Bronchial epithelial cell (primary cell): Measurements from ENCODE around the gene PLCG2. TPM values are rescaled to one million over a fixed set of nuclear protein-coding genes. Genes with fewer than 3 reads are reported as not detected.

Experiments
- DNase-seq: peaks from one replicate; pipeline ENCODE4 v3.0.0-alpha.2; 2010; ENCODE audit warnings: low read depth
- FAIRE-seq: peaks from 2 replicates; lab custom pipeline; 2011; peaks lifted over from hg19 to GRCh38; lab: Jason Lieb, UNC
- H3K27me3 ChIP-seq: 2 replicates; pipeline ENCODE4 v1.5.1; 2011; ENCODE audit warnings: low read length; ENCODE audit not compliant: control insufficient read depth, insufficient read depth
- H3K36me3 ChIP-seq: 2 replicates; pipeline ENCODE4 v1.5.1; 2011; ENCODE audit warnings: low read length; ENCODE audit not compliant: control insufficient read depth, insufficient read depth
- H3K4me3 ChIP-seq: 2 replicates; pipeline ENCODE4 v1.5.1; 2011; ENCODE audit warnings: mild to moderate bottlenecking, low read depth, low read length, control low read depth
- total RNA-seq: library from RNA; depleted of rRNA; stranded (reverse); fragments of >200 nt; gene quantifications from 2 replicates; pipeline ENCODE4 v1.2.1, GENCODE V29; 2014
- TF ChIP-seq, protein P1 (sequence below): IDR thresholded peaks from 2 replicates; pipeline ENCODE4 v1.5.1; 2011; ENCODE audit warnings: mild to moderate bottlenecking, moderate library complexity, low read length, control low read depth, inconsistent platforms; ENCODE audit not compliant: insufficient read depth, severe bottlenecking

Gene PLCG2
- total RNA-seq, 1 donor from 2014 or later = 1.8 TPM

- Histone ChIP-seq H3K27me3 (peaks cover 2% of the 10 kb centered on the region), H3K4me3 (no peak overlapping the region), H3K36me3 (no peaks in the 10 kb centered on the region)
- DNase-seq (no peak), FAIRE-seq (no peak)
- TF ChIP-seq, protein P1, sequence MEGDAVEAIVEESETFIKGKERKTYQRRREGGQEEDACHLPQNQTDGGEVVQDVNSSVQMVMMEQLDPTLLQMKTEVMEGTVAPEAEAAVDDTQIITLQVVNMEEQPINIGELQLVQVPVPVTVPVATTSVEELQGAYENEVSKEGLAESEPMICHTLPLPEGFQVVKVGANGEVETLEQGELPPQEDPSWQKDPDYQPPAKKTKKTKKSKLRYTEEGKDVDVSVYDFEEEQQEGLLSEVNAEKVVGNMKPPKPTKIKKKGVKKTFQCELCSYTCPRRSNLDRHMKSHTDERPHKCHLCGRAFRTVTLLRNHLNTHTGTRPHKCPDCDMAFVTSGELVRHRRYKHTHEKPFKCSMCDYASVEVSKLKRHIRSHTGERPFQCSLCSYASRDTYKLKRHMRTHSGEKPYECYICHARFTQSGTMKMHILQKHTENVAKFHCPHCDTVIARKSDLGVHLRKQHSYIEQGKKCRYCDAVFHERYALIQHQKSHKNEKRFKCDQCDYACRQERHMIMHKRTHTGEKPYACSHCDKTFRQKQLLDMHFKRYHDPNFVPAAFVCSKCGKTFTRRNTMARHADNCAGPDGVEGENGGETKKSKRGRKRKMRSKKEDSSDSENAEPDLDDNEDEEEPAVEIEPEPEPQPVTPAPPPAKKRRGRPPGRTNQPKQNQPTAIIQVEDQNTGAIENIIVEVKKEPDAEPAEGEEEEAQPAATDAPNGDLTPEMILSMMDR = no peak
These were observed 31.3 kb downstream of the PLCG2 start for GRCh38 chr16:81810361-81810760.

GRCh38 chr16:81810894-81811538 lies 31.9 kb downstream of the PLCG2 start:
- TF ChIP-seq, protein P1 = no peak
- Histone ChIP-seq H3K36me3 (no peaks in the 10 kb centered on the region), H3K27me3 (peaks cover 2% of the 10 kb centered on the region), H3K4me3 (no peak overlapping the region)
- FAIRE-seq = no peak
- DNase-seq = peak; percentile 8

DNA sequence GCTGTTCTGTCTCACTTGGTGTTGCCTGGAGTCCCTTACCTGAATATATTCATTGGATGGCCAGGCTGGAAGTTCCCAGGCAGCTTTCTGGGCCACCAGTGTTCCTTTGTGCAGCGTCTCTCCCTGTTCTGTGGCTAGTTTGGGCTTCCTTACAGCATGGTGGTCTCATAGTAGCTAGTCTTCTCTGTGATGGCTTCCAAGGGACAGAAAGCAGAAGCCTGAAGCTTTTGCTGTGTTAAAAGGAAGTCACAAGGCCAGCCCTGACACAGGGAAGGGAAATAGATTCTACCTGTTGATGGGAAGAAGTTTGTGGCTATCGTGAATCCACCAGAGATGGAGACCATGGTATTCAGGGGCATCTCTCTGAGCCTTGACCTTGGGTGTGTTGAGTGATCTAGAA lies 34.6 kb downstream of the PLCG2 start:
- DNase-seq (no peak), FAIRE-seq (no peak)
- H3K27me3 ChIP-seq = no peaks in the 10 kb centered on the region
- H3K4me3 ChIP-seq = no peak overlapping the region
- no peaks in the 10 kb centered on the region for H3K36me3 ChIP-seq
- TF ChIP-seq, protein P1 = no peak

DNA sequence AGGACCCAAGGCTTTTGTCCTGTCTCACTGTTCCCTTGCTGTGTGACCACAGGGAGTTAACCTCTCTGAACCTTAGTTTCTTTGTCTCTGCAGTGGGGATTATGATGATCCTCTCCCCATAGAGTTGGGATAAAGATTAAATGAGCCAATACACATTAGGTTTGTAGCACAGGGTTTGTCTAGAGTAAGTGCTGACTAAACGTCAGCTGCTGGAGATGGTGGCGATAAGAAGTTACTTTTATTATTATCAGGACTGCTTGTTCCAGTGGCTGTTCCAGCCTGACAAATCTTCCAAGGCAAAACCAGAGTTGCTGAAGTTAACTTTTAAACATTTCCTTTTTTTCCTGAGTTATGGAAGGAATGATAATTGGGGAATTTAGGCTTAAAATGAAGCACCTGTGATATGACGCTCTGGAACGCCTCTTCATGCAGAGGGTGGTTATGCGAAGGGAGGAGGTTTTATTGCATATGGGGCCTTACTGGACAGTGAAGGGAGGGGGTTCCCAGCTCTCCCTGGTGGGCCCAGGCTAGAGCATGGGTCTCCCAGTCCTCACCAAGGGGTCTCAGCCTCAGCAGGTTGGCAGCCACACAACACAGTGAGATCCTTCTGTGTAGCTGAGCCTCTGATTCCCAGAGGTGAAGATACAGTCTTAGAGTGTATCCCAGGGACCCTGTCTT lies 35.8 kb downstream of the PLCG2 start:
- Histone ChIP-seq H3K27me3 (no peaks in the 10 kb centered on the region), H3K36me3 (no peaks in the 10 kb centered on the region), H3K4me3 (no peak overlapping the region)
- DNase-seq (no peak), FAIRE-seq (no peak)
- TF ChIP-seq, protein P1 = no peak

GRCh38 chr16:81815429-81815766 lies 36.3 kb downstream of the PLCG2 start:
- H3K4me3 ChIP-seq = no peak overlapping the region
- FAIRE-seq = no peak
- TF ChIP-seq, protein P1 = no peak
- H3K27me3 ChIP-seq = no peaks in the 10 kb centered on the region
- no peaks in the 10 kb centered on the region for H3K36me3 ChIP-seq
- no peak for DNase-seq

GRCh38 chr16:81816351-81816750 lies 37.3 kb downstream of the PLCG2 start:
- Histone ChIP-seq H3K4me3 (no peak overlapping the region), H3K36me3 (no peaks in the 10 kb centered on the region), H3K27me3 (no peaks in the 10 kb centered on the region)
- DNase-seq = no peak
- FAIRE-seq = no peak
- TF ChIP-seq, protein P1 = no peak
